NK-92 (cell line): ENCODE measurements around the gene MYO10.

Experiments used
- DNase-seq: peaks from one replicate; lab custom pipeline; 2025; ENCODE audit not compliant: unreplicated experiment; lab: John Stamatoyannopoulos, UW

MYO10 gene

GRCh38 chr5:16644301-16644889 is 291.7 kb downstream of the MYO10 start:
- no peak for DNase-seq

GRCh38 chr5:16642867-16643266 is 293.2 kb downstream of the MYO10 start:
- DNase-seq: no peak

- DNase-seq: no peak
Observed at GRCh38 chr5:16639206-16639605, 296.9 kb downstream of the MYO10 start.

GRCh38 chr5:16628376-16628775 is 307.7 kb downstream of the MYO10 start:
- DNase-seq: no peak

GRCh38 chr5:16626696-16627264 is 309.3 kb downstream of the MYO10 start:
- DNase-seq: no peak

GRCh38 chr5:16625096-16625495 is 311.0 kb downstream of the MYO10 start:
- no peak for DNase-seq

- DNase-seq: no peak
Observed at GRCh38 chr5:16619136-16619535, 317.0 kb downstream of the MYO10 start.

GRCh38 chr5:16618138-16618897 is 317.8 kb downstream of the MYO10 start:
- DNase-seq: no peak

GRCh38 chr5:16617274-16617968 is 318.7 kb downstream of the MYO10 start:
- no peak for DNase-seq

GRCh38 chr5:16616536-16617273 is 319.4 kb downstream of the MYO10 start, which contains the start of gene RETREG1:
Gene RETREG1, minus strand, starts transcription at chr5:16616997. Its CDS starts 26 bp downstream, at chr5:16616971.
- DNase-seq: no peak

GRCh38 chr5:16615741-16616535 is 320.1 kb downstream of the MYO10 start:
- DNase-seq: no peak

- DNase-seq: no peak
Observed at GRCh38 chr5:16612007-16612406, 324.1 kb downstream of the MYO10 start.
